IPS-18a (cell line): Measurements from ENCODE around the gene EP300.
"Not testable (repeated sequence)": the region's sequence is repeated elsewhere in the genome, so short reads cannot be mapped to it uniquely, and the experiment has no call there.

Experiments used
- H3K27ac ChIP-seq: one replicate; pipeline ENCODE4 v1.5.1; 2013; ENCODE audit warnings: low read length
- H3K27me3 ChIP-seq: one replicate; pipeline ENCODE4 v1.6.1; 2013; ENCODE audit warnings: mild to moderate bottlenecking, low read length; ENCODE audit not compliant: control insufficient read depth, insufficient read depth
- H3K36me3 ChIP-seq: one replicate; pipeline ENCODE4 v1.6.1; 2013; ENCODE audit warnings: low read depth, low read length; ENCODE audit not compliant: control insufficient read depth
- H3K4me1 ChIP-seq: one replicate; pipeline ENCODE4 v1.6.1; 2013; ENCODE audit warnings: low read depth, low read length; ENCODE audit not compliant: control insufficient read depth
- H3K4me3 ChIP-seq: one replicate; pipeline ENCODE4 v1.5.1; 2013; ENCODE audit warnings: low read length
- H3K9ac ChIP-seq: one replicate; pipeline ENCODE4 v1.6.1; 2013; ENCODE audit warnings: mild to moderate bottlenecking, low read length, moderate library complexity
- H3K9me3 ChIP-seq: one replicate; pipeline ENCODE4 v1.6.1; 2013; ENCODE audit warnings: low read depth, low read length; ENCODE audit not compliant: control insufficient read depth

EP300 gene

GRCh38 chr22:41117127-41117965, 25.0 kb downstream of the EP300 start:
- no peaks in the 10 kb centered on the region for H3K9me3 ChIP-seq
- no peak overlapping the region for H3K4me3 ChIP-seq
- H3K27ac ChIP-seq: no peak overlapping the region
- H3K27me3 ChIP-seq: no peaks in the 10 kb centered on the region
- no peak overlapping the region for H3K9ac ChIP-seq
- H3K4me1 ChIP-seq: no peaks in the 10 kb centered on the region
- H3K36me3 ChIP-seq: peaks cover 58% of the 10 kb centered on the region

DNA sequence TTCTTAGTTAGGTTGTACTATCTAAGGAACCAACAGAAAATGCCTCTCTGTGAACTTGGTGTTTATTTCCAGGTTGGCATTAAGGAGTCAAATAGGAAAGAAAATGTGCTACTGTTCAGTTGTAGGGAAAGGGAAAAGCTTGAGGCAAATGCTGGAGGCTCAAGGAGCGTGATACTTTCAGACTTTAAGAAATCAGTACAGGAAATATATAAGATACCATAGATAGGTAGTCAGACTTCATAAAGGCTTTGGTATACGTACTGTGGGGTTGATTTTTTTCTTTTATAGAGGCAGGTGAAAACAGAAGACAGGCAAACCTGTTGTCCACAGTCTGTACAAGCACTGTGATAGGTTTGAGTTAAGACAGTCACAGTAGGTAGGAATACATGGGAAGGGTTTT, 30.8 kb downstream of the EP300 start:
- Histone ChIP-seq H3K9ac (no peak overlapping the region), H3K4me1 (no peaks in the 10 kb centered on the region), H3K4me3 (no peak overlapping the region), H3K27ac (no peak overlapping the region), H3K9me3 (no peaks in the 10 kb centered on the region), H3K36me3 (peaks cover 62% of the 10 kb centered on the region), H3K27me3 (no peaks in the 10 kb centered on the region)

DNA sequence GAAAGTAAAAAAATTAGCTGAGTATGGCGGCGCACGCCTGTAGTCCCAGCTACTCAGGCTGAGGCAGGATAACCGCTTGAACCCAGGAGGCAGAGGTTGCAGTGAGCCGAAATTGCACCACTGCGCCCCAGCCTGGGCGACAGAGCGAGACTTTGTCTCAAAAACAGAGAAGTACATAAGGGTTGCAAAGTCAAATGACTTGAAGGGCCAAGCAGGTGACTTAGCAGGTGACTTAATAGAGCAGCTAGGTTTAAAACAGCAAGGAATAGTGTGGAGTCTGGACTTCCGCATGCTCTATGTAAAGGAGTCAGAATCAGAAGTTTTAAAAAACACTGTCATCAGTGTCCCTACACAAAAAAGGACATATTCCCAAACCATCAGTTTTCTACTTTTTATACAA, 31.7 kb downstream of the EP300 start:
- H3K27ac ChIP-seq: no peak overlapping the region
- H3K4me1 ChIP-seq: no peaks in the 10 kb centered on the region
- H3K9ac ChIP-seq: no peak overlapping the region
- no peak overlapping the region for H3K4me3 ChIP-seq
- no peaks in the 10 kb centered on the region for H3K27me3 ChIP-seq
- no peaks in the 10 kb centered on the region for H3K9me3 ChIP-seq
- peaks cover 63% of the 10 kb centered on the region for H3K36me3 ChIP-seq

DNA sequence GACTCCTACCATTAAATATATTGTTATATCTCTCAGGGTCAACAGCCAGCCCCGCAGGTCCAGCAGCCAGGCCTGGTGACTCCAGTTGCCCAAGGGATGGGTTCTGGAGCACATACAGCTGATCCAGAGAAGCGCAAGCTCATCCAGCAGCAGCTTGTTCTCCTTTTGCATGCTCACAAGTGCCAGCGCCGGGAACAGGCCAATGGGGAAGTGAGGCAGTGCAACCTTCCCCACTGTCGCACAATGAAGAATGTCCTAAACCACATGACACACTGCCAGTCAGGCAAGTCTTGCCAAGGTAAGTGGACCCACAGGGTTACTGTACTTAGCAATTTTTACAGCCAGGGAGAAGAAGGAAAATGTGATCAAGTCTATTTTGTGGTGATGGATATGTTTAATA, 35.1 kb downstream of the EP300 start:
- Histone ChIP-seq H3K27me3 (no peaks in the 10 kb centered on the region), H3K9ac (no peak overlapping the region), H3K27ac (no peak overlapping the region), H3K9me3 (no peaks in the 10 kb centered on the region), H3K4me3 (no peak overlapping the region), H3K36me3 (peaks cover 67% of the 10 kb centered on the region), H3K4me1 (no peaks in the 10 kb centered on the region)

GRCh38 chr22:41128606-41129005, 36.2 kb downstream of the EP300 start:
- no peak overlapping the region for H3K27ac ChIP-seq
- H3K4me1 ChIP-seq: no peaks in the 10 kb centered on the region
- no peak overlapping the region for H3K4me3 ChIP-seq
- no peaks in the 10 kb centered on the region for H3K9me3 ChIP-seq
- peaks cover 77% of the 10 kb centered on the region for H3K36me3 ChIP-seq
- H3K27me3 ChIP-seq: no peaks in the 10 kb centered on the region
- H3K9ac ChIP-seq: no peak overlapping the region

- Histone ChIP-seq H3K36me3 (peaks cover 91% of the 10 kb centered on the region), H3K27ac (no peak overlapping the region), H3K4me1 (no peaks in the 10 kb centered on the region), H3K4me3 (no peak overlapping the region), H3K9ac (no peak overlapping the region), H3K9me3 (no peaks in the 10 kb centered on the region), H3K27me3 (no peaks in the 10 kb centered on the region)
These were observed 40.2 kb downstream of the EP300 start for GRCh38 chr22:41132550-41132949.

- Histone ChIP-seq H3K9ac (no peak overlapping the region), H3K27me3 (no peaks in the 10 kb centered on the region)
These were observed 48.1 kb downstream of the EP300 start for GRCh38 chr22:41140365-41140957.

GRCh38 chr22:41145921-41146320, 53.5 kb downstream of the EP300 start:
- H3K9ac ChIP-seq, H3K4me1 ChIP-seq, H3K4me3 ChIP-seq, H3K27me3 ChIP-seq, H3K9me3 ChIP-seq, H3K27ac ChIP-seq: not testable (repeated sequence)
- peaks cover 95% of the 10 kb centered on the region for H3K36me3 ChIP-seq

More at GRCh38 chr22:41140365-41140957, 48.1 kb downstream of the EP300 start:
- Histone ChIP-seq H3K36me3 (peaks cover 97% of the 10 kb centered on the region), H3K4me3 (no peak overlapping the region), H3K4me1 (no peaks in the 10 kb centered on the region), H3K27ac (no peak overlapping the region), H3K9me3 (no peaks in the 10 kb centered on the region)

DNA sequence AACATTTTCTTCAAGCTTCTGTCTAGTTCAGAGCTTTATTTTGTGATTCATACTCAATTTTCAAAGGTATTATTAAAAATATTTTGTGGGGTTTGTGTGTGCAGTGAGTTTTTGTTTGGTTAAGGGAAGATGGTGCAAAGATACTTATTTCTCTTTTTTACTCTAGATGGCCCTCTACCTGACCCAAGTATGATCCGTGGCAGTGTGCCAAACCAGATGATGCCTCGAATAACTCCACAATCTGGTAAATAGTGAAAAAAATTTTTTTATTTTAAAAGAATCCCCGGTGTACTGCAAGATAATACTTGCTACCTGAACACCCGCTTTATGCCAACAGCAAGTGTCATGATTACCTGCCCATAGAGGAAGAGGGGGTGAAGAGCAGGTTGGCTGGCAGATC, 54.2 kb downstream of the EP300 start:
- H3K4me1 ChIP-seq: no peaks in the 10 kb centered on the region
- peaks cover 95% of the 10 kb centered on the region for H3K36me3 ChIP-seq
- no peak overlapping the region for H3K27ac ChIP-seq
- no peak overlapping the region for H3K9ac ChIP-seq
- no peak overlapping the region for H3K4me3 ChIP-seq
- H3K9me3 ChIP-seq: no peaks in the 10 kb centered on the region
- H3K27me3 ChIP-seq: no peaks in the 10 kb centered on the region

GRCh38 chr22:41147722-41148121, 55.3 kb downstream of the EP300 start:
- Histone ChIP-seq H3K27ac (no peak overlapping the region), H3K4me1 (no peaks in the 10 kb centered on the region), H3K36me3 (peaks cover 96% of the 10 kb centered on the region), H3K4me3 (no peak overlapping the region), H3K27me3 (no peaks in the 10 kb centered on the region), H3K9me3 (no peaks in the 10 kb centered on the region), H3K9ac (no peak overlapping the region)

- Histone ChIP-seq H3K4me3 (no peak overlapping the region), H3K27ac (no peak overlapping the region), H3K4me1 (no peaks in the 10 kb centered on the region), H3K27me3 (no peaks in the 10 kb centered on the region), H3K9me3 (no peaks in the 10 kb centered on the region), H3K9ac (no peak overlapping the region), H3K36me3 (peaks cover 100% of the 10 kb centered on the region)
These were observed 60.5 kb downstream of the EP300 start for GRCh38 chr22:41152902-41153301.

DNA sequence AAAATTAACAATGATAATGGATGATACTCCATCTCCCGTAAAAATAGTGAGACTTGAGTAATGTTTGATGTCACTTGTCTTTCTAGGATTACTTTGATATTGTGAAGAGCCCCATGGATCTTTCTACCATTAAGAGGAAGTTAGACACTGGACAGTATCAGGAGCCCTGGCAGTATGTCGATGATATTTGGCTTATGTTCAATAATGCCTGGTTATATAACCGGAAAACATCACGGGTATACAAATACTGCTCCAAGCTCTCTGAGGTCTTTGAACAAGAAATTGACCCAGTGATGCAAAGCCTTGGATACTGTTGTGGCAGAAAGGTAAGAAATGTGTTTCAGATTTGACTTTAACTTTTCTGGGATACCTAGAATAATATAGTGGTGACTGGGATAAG, 64.7 kb downstream of the EP300 start:
- Histone ChIP-seq H3K4me3 (no peak overlapping the region), H3K27ac (no peak overlapping the region), H3K9ac (no peak overlapping the region), H3K27me3 (no peaks in the 10 kb centered on the region), H3K36me3 (peaks cover 97% of the 10 kb centered on the region), H3K9me3 (no peaks in the 10 kb centered on the region), H3K4me1 (no peaks in the 10 kb centered on the region)
